Measurements from ENCODE around the gene GPC6.

DNA sequence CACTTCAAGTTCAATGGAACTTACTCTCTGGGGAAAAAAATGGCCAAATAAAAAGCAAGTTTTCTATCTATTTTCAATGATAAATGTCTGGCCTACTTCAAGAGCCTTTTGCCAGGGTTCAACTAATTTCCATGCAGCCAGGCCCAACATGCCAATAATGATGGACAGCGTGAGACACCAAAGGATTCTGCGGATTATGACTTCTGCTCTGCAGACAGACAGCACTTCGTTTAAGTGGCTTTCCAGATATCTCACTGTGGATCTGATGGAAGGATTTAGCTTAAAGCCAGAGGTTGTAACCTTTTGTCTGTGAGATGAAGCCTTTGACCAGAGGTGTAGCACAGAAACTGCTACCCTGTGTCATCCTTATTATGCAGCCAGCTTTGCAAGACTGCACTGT, 638.6 kb downstream of the GPC6 start:
- TF ChIP-seq CTCF (IDR thresholded peaks at IDR 0.05; ENCODE audit: insufficient read depth, low read depth, low read length) (no peak), EZH2 (IDR thresholded peaks at IDR 0.05; ENCODE audit: insufficient read depth, low read length) (no peak)

Data from astrocyte (in vitro differentiated cells and primary cell).